ENCODE data around the gene SLC5A7. TPM values are rescaled to one million over a fixed set of nuclear protein-coding genes. Genes with fewer than 3 reads are reported as not detected.

Gene SLC5A7
- total and polyA plus RNA-seq, 2 of the 13 experiments (the other 11 are each of a cell fraction or from before 2014, with no cell fraction given), result not detected

DNA sequence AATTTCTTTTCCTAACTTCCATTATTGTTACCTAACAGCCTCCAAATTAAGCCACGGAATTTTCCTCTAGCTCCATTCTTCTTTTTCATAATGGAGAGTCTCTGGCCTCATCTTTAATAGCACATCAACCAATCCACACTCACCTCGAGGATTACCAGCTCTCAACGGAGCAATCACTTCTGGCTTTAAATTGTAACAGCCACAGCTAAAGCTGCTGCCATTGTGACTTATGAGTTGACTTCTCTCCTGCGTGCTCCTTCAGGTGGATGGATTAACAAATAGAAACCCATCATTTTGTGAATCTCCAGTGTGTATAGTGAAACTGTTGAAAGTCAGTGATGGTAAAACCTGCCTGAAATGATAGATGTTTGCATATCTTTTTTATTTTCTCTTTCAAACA is 24.9 kb upstream of the SLC5A7 start:
- 0% methylated on average over 4 of the region's 4 CpGs for WGBS (ENCODE audit: low lambda C conversion rate)
- no peaks in the 10 kb centered on the region for H3K4me1 ChIP-seq (ENCODE audit: insufficient read depth, low read length)
- intact Hi-C loops (cut with micrococcal nuclease; ENCODE audit: unreplicated experiment), result no loop called here
- DNase-seq (ENCODE audit: low spot score) (no peak), ATAC-seq (no peak), FAIRE-seq (no peak)
- H3K4me2 ChIP-seq (ENCODE audit: low read depth, low read length), result no peak overlapping the region
- no peaks in the 10 kb centered on the region for H4K20me1 ChIP-seq (ENCODE audit: insufficient read depth, low read length)
- H2AFZ ChIP-seq (ENCODE audit: low read length), result no peak overlapping the region
- no peaks in the 10 kb centered on the region for H3K9me3 ChIP-seq (ENCODE audit: low read length)
- BruUV-seq (replicated peaks), result no TSS peak
- CTCF ChIA-PET (ENCODE audit: low intra/inter-chr PET ratio, low total read pairs), result no interaction called here
- POLR2A ChIA-PET, result no interaction called here
- TF ChIP-seq ZNF468 (CRISPR knock-in tag; IDR thresholded peaks at IDR 0.05) (no peak), IKZF1 (IDR thresholded peaks at IDR 0.05) (no peak), GTF2F1 (IDR thresholded peaks at IDR 0.05; ENCODE audit: low read length) (no peak), ZNF367 (CRISPR knock-in tag; IDR thresholded peaks at IDR 0.05; ENCODE audit: borderline replicate concordance) (no peak), HMGA1 (CRISPR knock-in tag; conservative IDR thresholded peaks at IDR 0.05) (no peak), NAIF1 (CRISPR knock-in tag; IDR thresholded peaks at IDR 0.05; ENCODE audit: borderline replicate concordance) (no peak), ZNF430 (CRISPR knock-in tag; IDR thresholded peaks at IDR 0.05) (no peak), SOX6 (IDR thresholded peaks at IDR 0.05) (no peak), SOX6 (CRISPR knock-in tag; IDR thresholded peaks at IDR 0.05) (no peak), ZNF30 (CRISPR knock-in tag; IDR thresholded peaks at IDR 0.05) (no peak), REXO4 (CRISPR knock-in tag; IDR thresholded peaks at IDR 0.05; ENCODE audit: borderline replicate concordance) (no peak), IKZF4 (CRISPR knock-in tag; IDR thresholded peaks at IDR 0.05; ENCODE audit: borderline replicate concordance, low read depth, not compliant biosample characterization) (no peak), MTF2 (CRISPR knock-in tag; IDR thresholded peaks at IDR 0.05; ENCODE audit: borderline replicate concordance) (no peak), ZFYVE20 (CRISPR knock-in tag; IDR thresholded peaks at IDR 0.05; ENCODE audit: borderline replicate concordance, low read depth) (no peak)
- TF ChIP-seq, protein P1, sequence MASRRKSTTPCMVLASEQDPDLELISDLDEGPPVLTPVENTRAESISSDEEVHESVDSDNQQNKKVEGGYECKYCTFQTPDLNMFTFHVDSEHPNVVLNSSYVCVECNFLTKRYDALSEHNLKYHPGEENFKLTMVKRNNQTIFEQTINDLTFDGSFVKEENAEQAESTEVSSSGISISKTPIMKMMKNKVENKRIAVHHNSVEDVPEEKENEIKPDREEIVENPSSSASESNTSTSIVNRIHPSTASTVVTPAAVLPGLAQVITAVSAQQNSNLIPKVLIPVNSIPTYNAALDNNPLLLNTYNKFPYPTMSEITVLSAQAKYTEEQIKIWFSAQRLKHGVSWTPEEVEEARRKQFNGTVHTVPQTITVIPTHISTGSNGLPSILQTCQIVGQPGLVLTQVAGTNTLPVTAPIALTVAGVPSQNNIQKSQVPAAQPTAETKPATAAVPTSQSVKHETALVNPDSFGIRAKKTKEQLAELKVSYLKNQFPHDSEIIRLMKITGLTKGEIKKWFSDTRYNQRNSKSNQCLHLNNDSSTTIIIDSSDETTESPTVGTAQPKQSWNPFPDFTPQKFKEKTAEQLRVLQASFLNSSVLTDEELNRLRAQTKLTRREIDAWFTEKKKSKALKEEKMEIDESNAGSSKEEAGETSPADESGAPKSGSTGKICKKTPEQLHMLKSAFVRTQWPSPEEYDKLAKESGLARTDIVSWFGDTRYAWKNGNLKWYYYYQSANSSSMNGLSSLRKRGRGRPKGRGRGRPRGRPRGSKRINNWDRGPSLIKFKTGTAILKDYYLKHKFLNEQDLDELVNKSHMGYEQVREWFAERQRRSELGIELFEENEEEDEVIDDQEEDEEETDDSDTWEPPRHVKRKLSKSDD (CRISPR knock-in tag; IDR thresholded peaks at IDR 0.05; ENCODE audit: low read depth), result no peak
- TF ChIP-seq, protein P2, sequence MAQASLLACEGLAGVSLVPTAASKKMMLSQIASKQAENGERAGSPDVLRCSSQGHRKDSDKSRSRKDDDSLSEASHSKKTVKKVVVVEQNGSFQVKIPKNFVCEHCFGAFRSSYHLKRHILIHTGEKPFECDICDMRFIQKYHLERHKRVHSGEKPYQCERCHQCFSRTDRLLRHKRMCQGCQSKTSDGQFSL (CRISPR knock-in tag; IDR thresholded peaks at IDR 0.05), result no peak
- H3K27me3 ChIP-seq (ENCODE audit: control insufficient read depth in 1 of 2, insufficient read depth in 2 of 2, low read length in 2 of 2), result no peaks in the 10 kb centered on the region
- in situ Hi-C loops (cut with HindIII; ENCODE audit: extremely low pct_ligation_motif_present, low pct_unique_long_range_greater_than_20kb), result no loop called here
- H3K4me3 ChIP-seq (replicated peaks in 1 of 3; ENCODE audit: insufficient read depth in 1 of 3, low read depth in 2 of 3, low read length in 3 of 3), result no peak overlapping the region
- no peaks in the 10 kb centered on the region for H3K36me3 ChIP-seq (replicated peaks in 1 of 2; ENCODE audit: control insufficient read depth in 1 of 2, insufficient read depth in 2 of 2, low read length in 2 of 2)
- H3K79me2 ChIP-seq (ENCODE audit: insufficient read depth, low read length), result no peaks in the 10 kb centered on the region
- H3K9ac ChIP-seq (ENCODE audit: insufficient read depth, low read depth, low read length), result no peak overlapping the region
- H3K27ac ChIP-seq (ENCODE audit: extremely low read length, insufficient read depth, low read length), result no peak overlapping the region
